GM23248 (cell line): ENCODE measurements around the gene UBE3D.

Source experiments
- EZH2 ChIP-seq: fragments of 200-600 bp; sonication (generic); IDR thresholded peaks from 2 replicates; pipeline ENCODE4 v1.6.1; 2018; ENCODE audit warnings: antibody characterized with exemption, mild to moderate bottlenecking; ENCODE audit not compliant: insufficient read depth, poor library complexity, severe bottlenecking
- EZH2phosphoT487 ChIP-seq: fragments of 200-600 bp; sonication (generic); IDR thresholded peaks from 2 replicates; pipeline ENCODE4 v1.6.1; 2018; ENCODE audit warnings: antibody characterized with exemption, moderate library complexity, mild to moderate bottlenecking, low read depth; ENCODE audit not compliant: insufficient read depth

DNA sequence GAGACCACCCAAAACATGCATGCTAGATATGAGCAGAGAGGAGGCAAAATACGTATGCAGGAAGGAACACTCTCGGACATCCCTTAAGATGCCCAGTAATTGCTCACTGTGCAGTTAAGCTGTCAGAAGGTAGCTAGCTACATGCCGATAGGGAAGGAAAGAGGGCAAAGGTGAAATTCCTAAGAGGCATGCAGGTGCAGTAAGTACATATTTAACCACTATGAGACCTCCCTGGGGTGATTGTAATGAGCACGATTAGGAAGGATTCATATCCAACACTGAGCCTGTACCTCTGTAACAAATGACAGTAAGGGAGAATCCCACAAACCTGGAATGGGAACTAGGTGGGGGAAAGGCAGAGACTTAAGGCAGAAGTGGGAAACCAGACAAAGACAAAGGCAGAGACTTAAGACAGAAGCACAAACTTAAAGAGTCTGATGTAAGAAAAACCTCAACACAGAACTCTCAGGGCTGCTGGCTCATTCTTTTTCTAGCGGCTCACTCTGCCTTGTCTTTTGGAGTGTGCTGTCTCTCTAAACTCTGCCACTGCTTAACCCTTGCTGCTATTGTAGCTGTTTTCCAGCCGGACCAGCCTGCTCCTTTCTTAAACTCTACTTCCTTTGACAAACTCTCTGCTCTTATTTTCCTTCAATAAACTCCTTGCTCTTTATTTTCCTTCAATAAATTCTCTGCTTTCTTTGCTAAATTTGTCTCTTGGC is 148.1 kb downstream of the UBE3D start:
- TF ChIP-seq EZH2 = no peak
- TF ChIP-seq EZH2phosphoT487 = no peak
